Measurements from ENCODE around the gene STIMATE. TPM values are rescaled to one million over a fixed set of nuclear protein-coding genes. Genes with fewer than 3 reads are reported as not detected.

Gene STIMATE
- total and polyA plus RNA-seq, 5 experiments from 2014 or later = 5.1 to 26.5 (median 6.3) TPM

DNA sequence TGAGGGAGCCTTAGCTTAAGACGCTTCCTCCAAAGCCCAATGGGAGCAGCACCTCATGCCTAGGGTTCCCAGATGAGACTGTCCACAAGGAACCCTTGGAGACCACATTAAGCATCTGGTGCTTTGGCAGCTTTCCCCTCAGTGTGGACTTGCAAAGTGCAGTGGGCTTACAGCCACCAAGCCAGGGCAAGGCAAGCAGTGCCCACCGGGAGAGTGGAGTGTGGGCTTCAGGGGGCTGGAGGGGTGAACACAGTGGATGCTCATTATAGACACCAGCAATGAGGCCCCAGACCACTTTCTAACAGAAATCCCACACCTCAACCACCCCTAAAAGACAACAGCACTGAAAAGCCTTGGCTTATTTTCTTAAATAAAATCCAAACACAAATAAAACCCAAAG, 53.5 kb downstream of the STIMATE start:
- ATAC-seq (no peak), DNase-seq (no peak)
- Mint-ChIP-seq H3K9me3 (no peaks in the 10 kb centered on the region), H3K4me1 (peaks cover 6 to 13% (median 12%) of the 10 kb centered on the region in 4 donors), H3K4me3 (no peak overlapping the region), H3K36me3 (peaks cover 0 to 46% (median 14%) of the 10 kb centered on the region in 3 donors), H3K27ac (peak overlapping the region in 1 of 10 donors; percentile 93), H3K27me3 (no peaks in the 10 kb centered on the region)
- POLR2A ChIA-PET = interaction anchor here (0.7 kb wide), 1 partner anchor 938 kb away, joined by 6 read pairs; no protein-coding TSS in a partner anchor

DNA sequence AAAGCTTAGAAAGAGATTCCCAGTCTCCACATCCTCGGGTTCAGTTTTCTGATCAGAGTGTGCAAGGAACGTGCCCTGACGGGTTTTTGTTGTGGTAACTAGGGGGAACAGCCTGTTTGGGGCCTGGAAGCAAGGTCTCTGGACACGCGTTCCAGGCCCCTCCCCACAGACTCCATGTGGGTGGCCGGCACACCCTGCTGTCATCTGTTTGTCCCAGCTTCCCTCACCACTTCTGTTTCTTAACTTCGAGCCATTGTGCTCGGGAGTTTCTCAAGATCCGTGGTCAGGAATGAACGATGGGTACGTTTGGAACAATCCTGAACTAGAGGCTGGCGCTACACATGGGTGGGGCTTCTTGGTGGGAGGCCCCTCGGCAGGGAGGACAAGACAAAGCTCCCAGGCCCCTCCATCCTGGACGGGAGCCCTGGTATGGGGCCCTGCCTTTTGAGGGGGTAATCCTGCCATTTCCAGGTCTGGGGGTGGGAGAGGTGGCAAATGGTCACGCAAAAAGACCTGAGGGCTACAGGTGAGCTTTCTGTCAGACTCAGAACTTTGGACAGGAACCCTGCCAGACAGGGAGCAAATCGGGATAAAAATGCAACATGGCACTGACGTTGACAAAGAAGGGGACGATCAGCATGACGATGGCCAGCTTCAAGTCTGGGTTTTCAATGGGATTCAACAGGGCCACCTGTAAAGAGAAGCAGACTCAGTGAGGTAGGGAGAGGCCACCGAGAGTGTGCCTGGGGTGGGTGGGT, 54.1 kb downstream of the STIMATE start:
- Mint-ChIP-seq H3K9me3 (no peaks in the 10 kb centered on the region), H3K36me3 (peaks cover 0 to 44% (median 14%) of the 10 kb centered on the region in 3 donors), H3K4me1 (peaks cover 9 to 19% (median 18%) of the 10 kb centered on the region in 4 donors), H3K27ac (peak overlapping the region in 1 of 10 donors; percentile 61), H3K27me3 (no peaks in the 10 kb centered on the region), H3K4me3 (no peak overlapping the region)
- DNase-seq (no peak), ATAC-seq (no peak)
- POLR2A ChIA-PET = interaction anchor here (0.7 kb wide), 1 partner anchor 939 kb away, joined by 6 read pairs; no protein-coding TSS in a partner anchor

DNA sequence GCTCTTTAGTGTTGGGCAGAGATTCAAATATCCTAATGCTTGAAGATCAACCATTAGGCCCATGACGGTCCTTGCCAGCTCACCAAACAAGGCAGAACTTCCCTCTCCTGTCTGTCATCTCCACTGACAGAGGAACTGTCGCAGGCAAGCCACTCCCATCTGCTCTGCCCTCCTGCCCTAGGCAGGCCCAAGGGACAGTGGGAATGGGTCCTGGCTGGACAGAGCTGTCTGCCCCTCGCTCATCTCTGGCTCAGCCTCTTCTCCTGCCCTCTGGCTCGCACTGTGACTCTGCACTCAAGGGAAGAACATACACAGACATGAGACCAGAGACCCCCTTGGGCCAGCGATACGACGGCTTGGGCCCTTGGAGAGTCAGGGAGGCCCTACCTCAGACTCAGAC, 54.9 kb downstream of the STIMATE start:
- H3K9me3 Mint-ChIP-seq = no peaks in the 10 kb centered on the region

DNA sequence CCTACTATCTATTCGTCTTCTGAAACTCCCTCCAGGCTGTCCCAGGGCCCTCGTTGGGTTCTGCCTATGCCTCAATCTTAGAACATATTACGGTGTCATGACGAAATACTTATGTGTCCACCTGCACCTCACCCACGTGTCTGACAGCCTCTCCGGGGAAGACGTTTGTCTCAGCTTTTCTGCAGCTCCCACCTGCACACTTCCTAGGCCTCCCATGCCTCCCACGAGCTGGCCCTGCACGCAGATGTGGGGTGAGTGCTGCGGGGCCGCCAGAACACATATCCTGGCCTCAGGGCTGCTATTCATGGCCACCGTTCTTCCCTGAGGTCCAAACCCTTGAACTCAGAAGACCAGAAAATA, 55.4 kb downstream of the STIMATE start:
- POLR2A ChIA-PET = no interaction called here
- ATAC-seq = no peak
- Mint-ChIP-seq H3K9me3 (no peaks in the 10 kb centered on the region), H3K27ac (peak overlapping the region in 2 of 10 donors; percentile 48 to 65), H3K4me1 (peaks cover 12 to 30% (median 29%) of the 10 kb centered on the region in 4 donors), H3K4me3 (no peak overlapping the region), H3K27me3 (no peaks in the 10 kb centered on the region), H3K36me3 (peaks cover 0 to 33% (median 14%) of the 10 kb centered on the region in 3 donors)
- no peak for DNase-seq

More for the DNA sequence above, 54.9 kb downstream of the STIMATE start:
- Mint-ChIP-seq H3K4me3 (no peak overlapping the region), H3K27ac (no peak overlapping the region), H3K27me3 (no peaks in the 10 kb centered on the region), H3K4me1 (peaks cover 12 to 28% (median 27%) of the 10 kb centered on the region in 4 donors), H3K36me3 (peaks cover 0 to 37% (median 14%) of the 10 kb centered on the region in 3 donors)
- DNase-seq (no peak), ATAC-seq (no peak)
- POLR2A ChIA-PET = no interaction called here

DNA sequence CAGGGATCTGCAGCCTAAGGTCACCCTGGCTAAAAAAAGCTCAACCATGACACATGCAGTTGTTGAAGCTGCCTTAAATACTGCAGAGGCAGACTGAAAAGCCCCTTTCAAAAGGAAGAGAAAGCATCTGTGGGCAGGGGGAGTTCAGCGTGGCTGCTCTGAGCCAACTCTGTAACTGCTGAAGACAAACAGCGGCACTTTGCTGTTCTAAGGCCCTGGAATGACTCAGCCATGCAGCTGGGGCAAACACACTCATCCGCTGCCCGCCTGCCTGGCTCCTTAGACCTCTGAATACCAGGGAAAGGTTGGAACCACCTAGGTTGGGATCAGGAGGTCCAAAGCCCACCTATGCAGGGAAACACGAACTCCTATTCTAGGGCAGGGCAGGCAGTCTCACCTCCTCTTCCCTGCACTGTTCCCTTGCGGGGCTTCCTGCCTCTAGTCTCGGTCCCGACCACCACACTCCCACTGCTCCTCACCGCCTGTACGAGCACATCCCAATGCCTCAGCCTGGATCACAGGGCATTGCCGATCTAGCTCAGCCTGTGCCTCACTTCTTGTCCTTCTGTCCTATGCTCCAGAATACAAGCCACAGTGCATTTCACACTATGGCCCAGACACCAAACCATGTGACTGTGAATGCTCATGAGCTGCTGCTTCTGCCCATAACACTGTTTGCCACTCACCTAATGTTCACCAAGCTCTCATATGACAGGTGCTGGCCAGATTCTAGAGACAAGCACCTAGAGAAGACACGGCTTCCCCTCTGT, 56.0 kb downstream of the STIMATE start:
- H3K9me3 Mint-ChIP-seq = no peaks in the 10 kb centered on the region
- peaks cover 0 to 38% (median 14%) of the 10 kb centered on the region in 3 donors for H3K36me3 Mint-ChIP-seq
- peak overlapping the region in 3 of 10 donors; percentile 48 to 73 (median 65) for H3K27ac Mint-ChIP-seq
- H3K4me3 Mint-ChIP-seq = no peak overlapping the region
- DNase-seq (no peak), ATAC-seq (no peak)
- H3K27me3 Mint-ChIP-seq = no peaks in the 10 kb centered on the region
- POLR2A ChIA-PET = no interaction called here
- H3K4me1 Mint-ChIP-seq = peaks cover 12 to 31% (median 30%) of the 10 kb centered on the region in 4 donors

DNA sequence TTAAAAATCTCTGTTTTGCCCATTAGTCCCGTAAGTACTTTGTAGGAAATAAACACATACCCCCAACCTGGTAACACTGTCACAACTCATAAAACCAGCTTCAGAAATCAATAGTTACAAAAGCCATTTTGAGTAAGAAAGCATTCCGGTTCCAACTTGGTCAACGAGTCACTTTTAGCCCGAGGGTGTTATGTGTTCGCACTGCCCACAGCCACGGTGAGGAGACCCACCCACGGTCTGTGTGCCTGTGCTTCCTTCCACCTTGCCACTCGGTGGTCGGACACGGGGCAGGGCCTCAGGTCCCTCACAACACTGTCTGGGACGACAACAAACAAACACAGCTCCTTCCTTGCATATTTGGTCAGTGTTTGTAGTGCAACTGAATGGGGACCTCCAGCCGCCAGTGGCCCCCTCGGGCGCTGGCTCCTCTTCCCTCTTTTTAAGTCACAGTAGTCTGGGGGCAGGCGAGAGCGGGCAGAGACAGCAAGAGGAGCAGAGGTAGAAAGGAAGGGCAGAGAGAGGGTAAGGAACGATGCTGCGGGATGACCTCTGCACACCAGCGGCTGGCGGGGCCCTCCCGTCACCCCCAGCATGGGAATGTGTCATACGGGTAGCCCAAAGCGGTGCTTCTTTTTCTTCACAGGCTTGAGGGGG, 57.3 kb downstream of the STIMATE start:
- Mint-ChIP-seq H3K36me3 (peaks cover 0 to 42% (median 14%) of the 10 kb centered on the region in 3 donors), H3K27me3 (no peaks in the 10 kb centered on the region), H3K27ac (peak overlapping the region in 1 of 10 donors; percentile 33), H3K9me3 (no peaks in the 10 kb centered on the region), H3K4me3 (no peak overlapping the region), H3K4me1 (peaks cover 9 to 31% (median 30%) of the 10 kb centered on the region in 4 donors)
- ATAC-seq (no peak), DNase-seq (no peak)
- POLR2A ChIA-PET = no interaction called here

DNA sequence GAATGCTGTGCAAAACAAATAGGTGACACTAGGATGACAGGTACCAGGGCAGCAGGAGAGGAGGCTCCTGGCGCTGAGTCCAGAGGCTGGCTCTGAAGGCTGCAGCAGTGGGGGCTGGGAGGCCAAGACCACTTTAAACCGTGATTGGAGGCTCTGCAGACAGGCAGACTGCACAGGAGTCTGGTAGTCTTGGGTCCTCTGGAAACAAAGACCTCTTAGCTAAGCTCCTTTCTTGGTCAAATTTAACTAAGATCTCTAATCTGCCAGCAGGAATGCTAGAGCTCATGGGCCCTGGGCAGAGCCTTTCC, 58.1 kb downstream of the STIMATE start:
- no peaks in the 10 kb centered on the region for H3K9me3 Mint-ChIP-seq
- peak overlapping the region in 1 of 10 donors; percentile 10 for H3K4me3 Mint-ChIP-seq
- H3K36me3 Mint-ChIP-seq = peaks cover 0 to 37% (median 12%) of the 10 kb centered on the region in 3 donors

DNA sequence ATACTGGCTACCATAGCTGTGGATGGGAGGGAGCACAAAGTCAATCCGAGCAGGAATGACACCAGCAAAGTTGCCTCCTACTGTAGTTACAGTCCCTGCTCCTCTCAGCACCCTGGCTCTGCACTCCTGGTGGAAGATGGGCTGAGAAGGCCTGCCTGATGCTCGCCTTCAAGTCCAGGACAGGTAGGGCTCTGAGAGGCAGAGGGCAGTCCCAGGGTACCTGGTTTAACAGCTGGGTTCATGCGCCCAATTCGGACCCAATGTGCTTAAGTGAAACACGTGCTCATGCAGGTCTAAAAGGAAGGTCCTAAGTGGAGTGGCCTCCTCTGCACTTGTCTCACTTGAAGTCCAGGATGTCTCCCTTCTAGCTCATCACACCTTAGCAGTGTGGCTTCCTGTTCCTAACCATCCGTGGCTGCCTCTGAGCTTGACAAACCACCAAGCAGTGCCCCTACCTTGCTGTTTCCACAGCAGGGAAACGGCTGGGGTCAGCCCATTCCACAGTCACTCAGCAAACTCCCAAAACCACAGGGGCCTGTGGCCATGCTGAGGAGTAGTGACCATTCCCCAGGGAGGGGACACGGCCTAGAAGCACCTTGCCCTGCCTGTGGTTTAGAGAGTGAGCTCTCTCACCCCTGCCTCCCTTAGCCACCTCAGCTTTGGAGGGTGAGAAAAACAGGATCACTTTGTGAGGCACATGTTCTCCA, 58.6 kb downstream of the STIMATE start:
- no peaks in the 10 kb centered on the region for H3K9me3 Mint-ChIP-seq
- H3K36me3 Mint-ChIP-seq = peaks cover 0 to 36% (median 11%) of the 10 kb centered on the region in 3 donors
- H3K27ac Mint-ChIP-seq = peak overlapping the region in 5 of 10 donors; percentile 21 to 69 (median 51)
- POLR2A ChIA-PET = no interaction called here
- ATAC-seq (peak; percentile 49 to 63), DNase-seq (peak in 1 of 10 donors; percentile 32)
- H3K4me1 Mint-ChIP-seq = peaks cover 10 to 31% (median 30%) of the 10 kb centered on the region in 4 donors
- H3K4me3 Mint-ChIP-seq = peak overlapping the region in 2 of 10 donors; percentile 10 to 20
- no peaks in the 10 kb centered on the region for H3K27me3 Mint-ChIP-seq

More for the DNA sequence above, 58.1 kb downstream of the STIMATE start:
- POLR2A ChIA-PET = no interaction called here
- DNase-seq = no peak
- ATAC-seq = no peak
- peak overlapping the region in 4 of 10 donors; percentile 28 to 74 (median 42) for H3K27ac Mint-ChIP-seq
- H3K27me3 Mint-ChIP-seq = no peaks in the 10 kb centered on the region
- peaks cover 10 to 31% (median 30%) of the 10 kb centered on the region in 4 donors for H3K4me1 Mint-ChIP-seq

DNA sequence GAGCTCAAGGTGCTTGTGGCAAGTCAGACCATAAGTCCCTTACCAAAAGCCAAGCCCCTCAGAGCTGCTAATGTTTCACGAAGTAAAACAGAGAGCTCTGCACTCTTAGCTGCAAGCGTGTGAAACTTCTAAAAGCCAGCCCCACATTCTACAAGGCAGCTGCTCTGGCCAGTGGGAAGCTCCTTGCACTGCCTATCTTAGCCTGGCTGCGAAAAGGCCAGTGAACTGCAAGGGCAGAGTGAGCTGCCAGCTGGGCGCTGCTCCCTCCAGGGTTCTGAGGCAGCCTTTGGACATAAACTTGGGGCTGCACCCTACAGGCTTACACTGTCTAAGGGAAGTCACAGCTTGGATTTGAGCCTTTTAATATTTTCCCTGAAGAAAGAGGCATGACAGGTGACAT, 60.4 kb downstream of the STIMATE start:
- peak overlapping the region in 2 of 10 donors; percentile 37 to 40 for H3K27ac Mint-ChIP-seq

DNA sequence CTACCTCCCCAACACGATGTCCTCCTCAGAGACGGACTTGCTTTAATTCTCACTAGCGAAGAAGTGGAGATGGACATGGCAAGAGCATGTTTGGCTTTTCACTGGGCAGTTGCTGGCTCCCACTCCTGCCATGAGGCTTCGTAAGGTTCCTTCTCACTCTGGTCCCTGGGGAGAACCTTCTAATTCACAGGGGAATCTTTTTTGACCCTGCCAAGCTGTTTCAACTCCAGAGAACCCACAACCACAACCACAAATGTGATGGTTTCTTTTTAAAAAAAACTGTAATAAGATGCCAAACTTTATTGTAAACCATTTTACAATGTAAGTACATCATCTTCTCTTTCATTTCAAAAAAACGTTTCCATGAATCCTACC, 60.9 kb downstream of the STIMATE start:
- peaks cover 0 to 22% (median 6%) of the 10 kb centered on the region in 3 donors for H3K36me3 Mint-ChIP-seq
- H3K4me1 Mint-ChIP-seq = peaks cover 10 to 31% (median 30%) of the 10 kb centered on the region in 4 donors
- POLR2A ChIA-PET = no interaction called here
- no peak for ATAC-seq
- H3K4me3 Mint-ChIP-seq = no peak overlapping the region
- no peaks in the 10 kb centered on the region for H3K9me3 Mint-ChIP-seq
- DNase-seq = no peak
- H3K27ac Mint-ChIP-seq = no peak overlapping the region
- no peaks in the 10 kb centered on the region for H3K27me3 Mint-ChIP-seq

More for the DNA sequence above, 60.4 kb downstream of the STIMATE start:
- Mint-ChIP-seq H3K36me3 (peaks cover 0 to 27% (median 6%) of the 10 kb centered on the region in 3 donors), H3K4me3 (no peak overlapping the region), H3K9me3 (no peaks in the 10 kb centered on the region), H3K27me3 (no peaks in the 10 kb centered on the region), H3K4me1 (peaks cover 10 to 31% (median 30%) of the 10 kb centered on the region in 4 donors)
- DNase-seq (no peak), ATAC-seq (no peak)
- POLR2A ChIA-PET = no interaction called here

DNA sequence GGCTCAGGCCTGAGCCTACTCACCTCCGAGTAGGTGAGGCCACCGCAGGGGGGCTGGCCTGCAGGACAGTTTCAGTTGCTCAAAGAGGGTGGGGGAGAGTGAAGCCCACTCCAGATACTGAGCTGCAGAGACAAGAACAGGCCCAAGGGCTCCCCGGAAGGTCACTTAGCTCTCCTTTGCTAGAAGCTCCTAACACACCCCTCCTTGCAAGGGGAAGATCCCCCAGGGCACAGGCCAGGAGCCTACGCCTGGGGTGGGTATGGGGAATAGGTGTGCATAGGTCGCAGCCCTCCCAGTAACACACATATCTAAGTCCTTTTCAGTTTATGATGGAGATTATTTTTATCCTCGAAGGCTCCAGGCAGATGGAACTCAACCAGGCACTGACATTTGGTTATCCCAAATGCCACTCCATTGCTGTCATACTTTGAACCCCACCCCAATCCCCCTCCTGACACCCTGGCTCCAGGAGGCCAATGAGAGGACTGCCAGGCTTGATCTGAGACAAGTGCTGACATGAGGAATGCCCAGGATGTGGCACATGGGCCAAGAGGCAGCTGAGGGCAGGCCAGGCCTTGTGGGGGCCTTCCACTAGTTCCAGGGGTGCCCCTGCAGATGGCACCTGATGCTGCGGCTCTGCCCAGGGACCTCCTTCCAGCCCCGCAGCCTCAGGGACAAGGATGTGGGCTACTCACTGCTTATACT, 61.4 kb downstream of the STIMATE start:
- Mint-ChIP-seq H3K36me3 (peaks cover 0 to 18% (median 4%) of the 10 kb centered on the region in 3 donors), H3K9me3 (no peaks in the 10 kb centered on the region), H3K4me3 (no peak overlapping the region), H3K4me1 (peaks cover 10 to 31% (median 30%) of the 10 kb centered on the region in 4 donors), H3K27me3 (no peaks in the 10 kb centered on the region), H3K27ac (no peak overlapping the region)
- POLR2A ChIA-PET = no interaction called here
- ATAC-seq (no peak), DNase-seq (no peak)

Measured in naive thymus-derived CD8-positive, alpha-beta T cell (primary cell).